Jurkat, Clone E6-1 (cell line): ENCODE measurements around the gene RHCE.
"Not testable (repeated sequence)": the region's sequence is repeated elsewhere in the genome, so short reads cannot be mapped to it uniquely, and the experiment has no call there.

Experiments used
- DNase-seq: peaks from one replicate; pipeline ENCODE4 v3.0.0-alpha.2; 2011; ENCODE audit warnings: low read depth, low spot score
- H3K4me3 ChIP-seq: 2 replicates; pipeline ENCODE4 v1.5.1; 2011; ENCODE audit warnings: mild to moderate bottlenecking, low read length, control low read depth, moderate library complexity

The RHCE gene

DNA sequence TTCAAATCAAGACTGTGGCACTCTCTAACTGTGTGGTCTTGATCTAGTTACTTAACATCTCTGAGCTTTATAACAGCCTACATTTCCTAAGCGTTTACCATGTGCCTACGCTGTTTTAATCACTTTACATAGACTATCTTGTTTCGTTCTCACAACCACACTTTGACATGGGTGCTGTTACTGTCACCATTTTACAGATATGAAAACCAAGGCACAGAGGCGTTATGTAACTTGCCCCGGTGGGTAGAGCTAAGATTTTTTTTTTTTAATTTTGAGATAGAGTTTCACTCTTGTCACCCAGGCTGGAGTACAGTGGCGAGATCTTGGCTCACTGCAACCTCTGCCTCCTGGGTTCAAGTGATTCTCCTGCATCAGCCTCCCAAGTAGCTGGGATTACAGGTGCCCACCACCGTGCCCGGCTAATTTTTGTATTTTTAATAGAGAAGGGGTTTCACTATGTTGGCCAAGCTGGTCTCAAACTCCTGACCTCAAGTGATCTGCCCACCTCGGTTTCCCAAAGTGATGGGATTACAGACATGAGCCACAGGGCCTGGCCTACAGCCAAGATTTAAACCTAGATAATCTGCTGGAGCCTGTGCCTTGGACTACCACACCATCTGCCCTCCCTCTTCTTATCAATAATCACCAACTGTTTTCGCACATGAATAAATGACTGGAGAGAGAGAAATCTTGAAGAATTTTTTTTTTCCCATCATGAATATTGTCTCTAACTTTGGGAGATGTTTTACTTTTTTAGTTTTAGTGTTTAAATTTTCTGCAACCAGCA lies 10.8 kb downstream of the RHCE start:
- DNase-seq, H3K4me3 ChIP-seq: not testable (repeated sequence)

DNA sequence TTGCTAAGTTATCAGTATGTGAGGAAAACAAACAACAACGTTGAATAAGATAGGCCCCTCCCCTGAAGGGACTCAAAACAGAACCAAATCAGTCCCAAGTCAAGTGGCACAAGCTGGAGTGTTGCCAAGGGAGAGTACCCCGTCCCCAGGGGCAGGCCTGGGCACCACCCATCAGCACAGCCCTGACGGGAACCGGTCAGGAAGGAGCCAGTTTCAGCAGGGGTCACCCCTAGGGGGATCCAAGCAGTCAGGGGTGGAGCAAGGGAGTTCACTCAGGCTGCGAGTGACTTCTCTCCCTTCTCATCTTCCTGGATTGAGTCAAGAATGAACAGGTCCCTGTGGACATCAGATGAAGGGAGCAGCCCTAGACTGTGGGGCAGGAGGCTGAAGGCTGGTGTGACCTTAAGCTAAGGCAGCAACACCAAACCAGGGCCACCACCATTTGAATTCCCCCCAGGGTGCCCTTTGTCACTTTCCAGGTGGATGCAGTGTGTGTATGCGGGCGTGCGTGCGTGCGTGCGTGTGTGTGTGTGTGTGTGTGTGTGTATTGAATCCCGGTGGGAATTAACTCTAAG lies 14.8 kb downstream of the RHCE start:
- not testable (repeated sequence) for H3K4me3 ChIP-seq, DNase-seq

DNA sequence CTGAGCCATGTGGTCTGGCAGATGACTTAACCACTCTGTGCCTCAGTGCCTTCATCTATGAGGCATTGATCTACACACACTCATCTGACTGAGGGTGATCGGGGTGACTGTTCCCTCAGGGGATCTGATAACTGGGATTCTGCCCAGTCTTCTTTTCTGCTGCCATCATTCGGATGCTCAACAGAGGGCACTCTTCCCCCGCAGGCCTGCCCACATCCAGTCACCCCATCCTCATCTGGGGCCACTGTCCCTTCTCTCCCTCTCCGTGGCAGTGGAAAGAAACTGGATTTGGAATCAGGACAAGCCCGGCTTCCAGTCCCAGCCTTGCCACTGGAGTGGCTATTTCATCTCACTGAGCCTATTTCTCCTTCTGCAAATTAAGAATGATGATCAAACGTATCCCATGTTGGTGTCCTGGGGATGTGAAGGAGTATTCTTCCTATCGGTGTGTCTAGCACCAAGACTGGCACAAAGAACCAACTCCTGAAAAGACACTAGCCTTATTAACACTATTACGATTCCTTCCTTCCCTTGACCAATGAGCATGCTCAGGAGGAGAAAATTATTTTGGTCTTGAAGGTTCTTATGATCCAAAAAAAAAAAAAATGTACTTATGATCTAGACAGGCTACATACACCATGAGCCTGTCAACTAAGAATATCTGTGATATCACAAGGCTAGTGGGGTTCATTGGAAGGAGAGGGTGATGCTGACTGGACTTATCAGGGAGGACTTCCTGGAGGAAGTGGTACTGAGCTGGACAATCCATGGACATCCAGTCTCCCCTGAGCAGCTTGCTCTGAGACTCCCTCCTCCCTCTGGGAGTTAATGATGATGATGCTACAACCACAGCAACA lies 17.4 kb downstream of the RHCE start:
- not testable (repeated sequence) for H3K4me3 ChIP-seq, DNase-seq

DNA sequence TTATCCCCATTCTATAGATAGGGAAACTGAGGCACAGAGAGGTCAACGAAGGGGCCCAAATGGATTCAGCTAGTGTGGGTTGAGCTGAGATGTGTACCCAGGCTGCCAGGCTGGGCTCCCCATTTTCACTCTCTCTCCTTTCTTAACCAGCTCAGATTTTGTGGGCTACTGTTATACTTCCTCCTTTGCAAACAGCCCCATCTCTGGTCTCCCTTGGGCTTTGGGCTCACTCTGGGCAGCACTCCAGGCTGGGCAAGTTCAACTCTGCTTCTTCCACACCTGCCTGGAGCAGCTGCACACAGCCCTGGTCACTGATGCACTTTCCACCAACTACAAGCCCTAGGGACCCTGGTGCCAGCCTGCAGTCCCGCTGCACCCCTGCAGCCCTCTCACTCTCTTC lies 22.5 kb downstream of the RHCE start:
- not testable (repeated sequence) for DNase-seq, H3K4me3 ChIP-seq

DNA sequence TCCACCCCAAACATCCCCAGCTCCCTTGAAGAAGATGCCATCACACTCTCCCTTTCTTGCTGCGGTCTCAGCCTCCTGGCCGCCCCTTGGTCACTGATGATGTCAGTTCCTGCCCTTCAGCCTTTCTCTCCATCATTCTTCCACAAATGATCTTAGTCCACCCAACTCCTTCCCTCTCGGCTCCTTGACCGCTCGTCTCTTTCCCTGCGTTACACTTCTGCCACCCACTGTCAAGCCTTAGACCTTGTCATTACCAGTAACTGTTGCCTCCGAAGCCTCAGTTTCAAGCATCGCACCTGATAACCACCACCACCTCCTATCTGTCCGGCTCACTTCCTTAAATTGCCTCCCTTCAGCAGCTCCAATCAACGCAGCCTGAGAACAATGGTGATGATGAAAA lies 23.1 kb downstream of the RHCE start:
- not testable (repeated sequence) for H3K4me3 ChIP-seq, DNase-seq

DNA sequence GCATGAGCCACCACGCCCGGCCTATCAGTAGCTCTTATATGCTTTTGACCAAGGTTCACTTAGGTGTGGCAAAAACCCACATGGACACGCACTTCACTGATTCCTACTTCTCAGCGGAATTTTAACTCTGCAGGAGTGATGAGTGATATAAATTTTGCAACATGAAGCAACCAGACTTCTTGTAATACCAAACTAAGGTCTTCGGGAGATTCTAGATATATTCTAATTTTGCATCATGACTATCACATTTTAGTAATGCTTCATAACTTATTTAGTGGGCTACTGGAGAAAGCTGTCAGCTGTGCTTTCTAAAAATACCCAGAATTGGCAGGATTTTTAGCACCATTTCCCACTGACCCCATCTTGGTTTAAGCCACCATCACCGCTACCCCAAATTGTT lies 27.8 kb downstream of the RHCE start:
- DNase-seq: no peak
- no peak overlapping the region for H3K4me3 ChIP-seq

DNA sequence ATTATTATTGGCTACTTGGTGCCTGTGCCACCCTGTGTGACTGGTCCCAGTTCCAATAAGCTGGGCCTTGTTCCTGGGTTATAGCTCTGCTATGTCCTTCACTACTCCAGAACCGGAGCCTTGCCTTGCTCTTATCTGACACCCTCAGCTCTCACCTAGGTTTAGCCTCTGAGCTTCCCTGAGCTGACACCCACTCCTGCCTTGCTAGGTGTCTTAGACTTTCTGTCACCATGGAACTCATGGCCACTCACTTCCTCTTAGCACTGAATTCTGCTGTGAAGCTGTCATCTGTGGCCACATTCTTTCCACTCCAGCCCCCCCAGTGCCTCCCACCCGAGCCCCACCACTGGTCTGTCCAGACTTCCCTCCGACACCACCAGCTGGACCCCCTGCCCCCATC lies 30.9 kb downstream of the RHCE start:
- not testable (repeated sequence) for DNase-seq, H3K4me3 ChIP-seq

DNA sequence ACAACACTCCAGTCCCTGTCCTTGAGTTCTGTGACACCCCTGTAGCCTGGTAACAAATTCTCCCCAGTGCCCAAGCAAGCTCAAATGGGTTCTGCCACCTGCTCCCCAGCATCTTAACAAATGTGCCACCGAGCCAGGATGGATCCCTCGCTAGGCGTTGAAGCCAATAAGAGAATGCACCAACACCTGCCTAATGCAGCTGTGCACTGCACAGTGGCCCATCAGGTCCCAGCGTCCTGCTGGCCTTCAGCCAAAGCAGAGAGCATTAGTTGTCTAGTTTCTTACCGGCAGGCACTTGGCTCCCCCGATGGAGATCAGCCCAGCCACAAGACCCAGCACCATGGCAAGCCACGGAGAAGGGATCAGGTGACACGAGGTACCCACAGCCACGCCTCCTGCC lies 31.9 kb downstream of the RHCE start:
- not testable (repeated sequence) for H3K4me3 ChIP-seq, DNase-seq

DNA sequence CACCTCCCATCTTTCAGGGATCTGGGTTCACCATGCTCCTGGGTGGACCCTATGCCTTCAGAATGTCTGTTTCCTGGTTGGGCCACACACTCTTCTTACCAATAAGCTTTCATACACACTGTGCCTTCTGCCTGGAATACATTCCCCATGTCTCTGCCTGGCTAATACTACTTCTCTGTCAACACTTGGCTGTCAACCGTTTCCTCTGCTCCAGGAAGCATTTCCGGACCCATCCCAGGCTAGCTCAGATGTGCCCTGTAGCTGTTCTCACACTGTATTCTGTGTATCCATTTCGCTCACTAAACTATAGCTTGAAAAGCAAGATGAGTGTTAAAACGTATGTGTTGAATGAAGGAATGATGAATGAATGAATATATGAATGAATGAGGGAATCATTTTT lies 33.5 kb downstream of the RHCE start:
- H3K4me3 ChIP-seq, DNase-seq: not testable (repeated sequence)

DNA sequence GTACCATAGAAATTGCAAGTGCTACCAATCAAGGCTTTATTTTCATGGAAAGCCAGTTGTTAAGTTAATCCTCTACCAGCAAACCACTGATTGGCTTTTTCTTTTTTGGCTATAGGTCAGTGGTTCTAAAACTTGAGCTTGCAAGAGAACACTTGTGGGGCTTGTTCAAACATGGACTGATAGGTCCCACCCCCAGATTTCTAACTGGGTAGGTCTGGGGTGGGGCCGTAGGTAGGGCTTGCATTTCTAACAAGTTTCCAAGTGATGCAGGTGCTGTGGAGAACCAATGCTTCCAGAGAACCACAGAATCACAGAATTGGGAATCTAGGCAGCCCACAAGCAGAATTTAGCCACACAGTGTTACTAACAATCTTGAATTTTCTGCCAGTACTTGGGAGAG lies 36.8 kb downstream of the RHCE start:
- not testable (repeated sequence) for DNase-seq, H3K4me3 ChIP-seq

DNA sequence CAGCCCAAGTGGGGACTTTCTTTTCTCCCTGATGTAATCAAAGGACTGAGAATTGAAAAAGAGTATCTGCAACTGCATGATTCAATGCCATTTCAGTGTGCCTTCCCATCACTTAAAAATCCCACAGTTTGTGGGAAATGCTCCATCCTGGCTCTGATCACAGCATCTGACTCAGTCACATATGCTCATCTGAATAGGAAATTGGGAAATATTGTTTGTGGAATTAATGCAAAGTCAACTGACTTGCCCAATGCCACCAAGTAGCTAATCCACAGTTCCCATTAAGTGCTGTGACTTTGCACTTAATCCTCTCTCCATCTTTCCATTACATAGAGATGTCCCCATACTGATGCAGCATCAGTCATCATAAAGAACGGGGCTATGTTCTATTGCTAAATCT lies 37.5 kb downstream of the RHCE start:
- H3K4me3 ChIP-seq, DNase-seq: not testable (repeated sequence)

DNA sequence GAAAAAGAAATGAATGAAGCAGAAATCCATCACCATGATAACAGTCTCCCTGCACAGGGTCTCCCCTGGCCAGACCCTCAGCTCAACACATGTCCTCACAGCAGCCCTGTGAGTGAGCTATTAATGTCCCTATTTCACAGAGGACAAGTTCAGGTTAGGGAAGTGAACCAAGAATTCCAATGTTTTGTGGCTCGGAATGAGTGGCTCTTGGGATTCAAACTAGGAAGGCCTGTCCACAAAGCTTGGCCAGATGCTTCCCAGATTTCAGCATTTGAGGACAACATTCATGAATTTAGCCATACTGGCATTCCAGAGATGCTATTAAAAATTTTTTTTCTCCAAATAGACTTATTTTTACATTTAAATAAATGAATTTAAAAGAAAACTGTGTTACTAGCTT lies 38.1 kb downstream of the RHCE start:
- not testable (repeated sequence) for H3K4me3 ChIP-seq, DNase-seq

DNA sequence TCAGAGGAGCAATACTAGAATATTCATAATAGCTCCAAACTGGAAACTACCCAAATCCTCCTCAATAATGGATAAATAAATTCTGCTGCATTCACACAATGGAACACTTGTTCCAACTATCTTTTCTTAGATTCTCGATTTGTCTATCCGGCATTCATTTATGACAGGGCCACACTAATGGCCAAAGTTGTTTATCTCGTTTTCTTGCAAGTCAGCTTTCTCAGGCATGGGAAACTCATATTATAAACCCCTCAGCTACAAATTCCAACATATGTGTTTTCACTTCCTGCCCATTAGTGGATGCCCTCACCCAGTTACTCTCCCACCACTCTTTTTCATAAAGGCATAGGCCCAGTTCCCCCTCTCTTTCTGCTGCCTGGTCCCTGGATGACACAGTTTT lies 42.3 kb downstream of the RHCE start:
- DNase-seq, H3K4me3 ChIP-seq: not testable (repeated sequence)

DNA sequence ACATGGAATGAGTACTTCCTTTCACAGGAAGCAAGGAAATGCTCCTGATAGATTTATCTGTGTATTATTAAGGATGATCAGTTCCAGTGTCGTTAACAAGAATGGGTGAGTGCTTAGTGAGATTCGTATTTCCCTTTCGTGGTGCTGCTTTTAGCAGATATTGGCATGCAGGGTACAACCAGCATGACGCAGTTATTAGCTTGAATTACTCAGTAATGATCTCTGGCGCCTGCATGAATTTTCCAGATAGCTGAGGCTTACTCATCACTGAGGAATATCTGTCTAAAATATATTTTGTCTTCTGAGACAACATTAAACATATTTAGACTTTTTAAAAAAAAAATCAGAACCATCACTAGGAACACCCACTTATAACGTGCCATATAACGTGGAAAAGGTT lies 48.9 kb downstream of the RHCE start:
- DNase-seq, H3K4me3 ChIP-seq: not testable (repeated sequence)

DNA sequence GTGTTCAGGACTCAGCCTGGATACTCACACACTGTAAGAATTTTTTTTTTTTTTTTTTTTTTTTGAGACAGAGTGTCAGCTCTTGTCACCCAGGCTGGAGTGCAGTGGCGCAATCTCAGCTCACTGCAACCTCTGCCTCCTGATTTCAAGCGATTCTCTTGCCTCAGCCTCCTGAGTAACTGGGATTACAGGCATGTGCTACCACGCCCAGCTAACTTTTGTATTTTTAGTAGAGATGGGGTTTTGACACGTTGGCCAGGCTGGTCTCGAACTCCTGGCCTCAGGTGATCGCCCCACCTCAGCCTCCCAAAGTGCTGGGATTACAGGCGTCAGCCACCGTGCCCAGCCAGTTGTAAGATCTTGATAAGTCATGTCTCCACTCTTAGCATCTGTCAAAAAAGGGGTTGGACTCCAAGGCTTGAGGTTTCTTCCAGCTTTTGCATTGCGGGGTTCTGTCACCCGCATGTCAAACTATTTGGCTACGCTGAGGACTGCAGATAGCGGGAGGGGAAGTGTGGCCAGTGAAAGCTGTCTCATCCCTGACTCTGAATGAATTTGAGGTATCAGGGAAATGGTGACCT lies 50.8 kb downstream of the RHCE start:
- not testable (repeated sequence) for H3K4me3 ChIP-seq, DNase-seq

DNA sequence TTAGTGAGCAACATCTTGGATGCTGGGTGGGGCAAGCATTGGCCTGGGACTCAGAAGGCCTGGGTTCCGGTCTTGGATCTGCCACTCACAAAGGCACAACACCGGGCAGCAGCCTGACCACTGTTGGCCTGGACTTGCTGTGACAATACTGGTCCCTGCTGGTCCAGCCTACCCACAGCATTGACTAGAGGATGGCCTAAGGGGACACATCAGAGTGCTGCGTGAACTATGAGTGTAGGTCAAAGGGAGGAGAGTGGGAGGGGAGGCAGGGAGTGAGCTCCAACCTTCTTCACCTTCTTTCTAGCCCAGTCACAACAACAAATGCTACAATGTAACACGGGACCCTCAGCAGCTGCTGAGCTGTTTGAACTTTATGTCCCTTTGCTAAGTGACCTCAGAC lies 51.4 kb downstream of the RHCE start:
- H3K4me3 ChIP-seq: no peak overlapping the region
- no peak for DNase-seq

DNA sequence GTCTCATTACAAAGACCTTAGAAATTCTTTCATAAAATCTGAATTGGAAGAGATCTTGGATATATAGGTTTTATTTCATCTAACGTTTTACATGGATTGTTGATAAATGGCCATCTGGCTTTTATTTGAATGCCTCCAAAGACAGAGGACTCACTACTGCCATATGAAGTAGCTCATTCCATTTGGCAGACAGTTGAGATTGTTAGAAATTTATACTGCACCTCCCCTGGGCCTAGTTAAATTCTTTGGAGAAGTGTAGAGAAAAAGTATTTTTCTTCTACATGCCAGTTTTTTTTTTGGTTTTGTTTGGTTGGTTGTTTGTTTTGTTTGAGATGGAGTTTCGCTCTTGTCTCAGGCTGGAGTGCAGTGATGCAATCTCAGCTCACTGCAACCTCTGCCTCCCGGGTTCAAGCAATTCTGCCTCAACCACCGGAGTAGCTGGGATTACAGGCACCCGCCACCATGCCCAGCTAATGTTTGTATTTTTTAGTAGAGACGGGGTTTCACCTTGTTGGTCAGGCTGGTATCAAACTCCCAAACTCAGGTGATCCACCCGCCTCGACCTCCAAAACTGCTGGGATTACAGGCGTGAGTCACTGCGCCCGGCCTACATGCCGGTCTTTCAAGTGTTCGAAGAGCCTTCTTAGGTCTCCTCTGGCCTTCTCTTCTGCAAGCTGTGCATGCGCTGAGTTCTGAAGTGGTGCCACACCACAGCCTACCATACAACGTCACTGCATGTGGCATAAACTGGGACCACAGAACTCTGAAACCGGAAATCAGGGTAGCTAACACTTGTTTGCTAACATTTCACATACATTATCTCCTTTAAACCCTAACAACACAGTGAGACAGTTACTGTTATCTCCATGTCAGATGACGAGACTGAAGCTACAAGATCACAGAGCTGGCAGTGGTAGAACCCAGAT lies 57.7 kb downstream of the RHCE start:
- H3K4me3 ChIP-seq, DNase-seq: not testable (repeated sequence)

DNA sequence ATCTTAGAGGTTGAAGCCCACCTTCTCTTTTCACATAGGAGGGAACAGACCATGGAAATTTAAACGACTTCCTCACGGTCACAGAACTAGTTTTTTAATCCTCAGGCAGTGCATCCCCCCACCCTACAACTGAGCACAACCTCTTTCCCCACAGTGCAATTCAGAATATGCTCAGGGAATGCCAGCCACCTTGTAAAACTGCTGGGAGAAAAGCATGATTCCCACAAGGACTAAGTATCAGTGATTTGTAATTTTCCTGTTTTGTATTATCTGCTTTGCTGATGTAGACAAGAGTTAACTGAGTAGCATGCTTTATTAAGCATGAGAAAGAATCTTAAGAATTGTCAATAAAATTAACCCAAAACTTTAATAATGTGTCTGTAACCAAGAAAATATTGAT lies 58.7 kb downstream of the RHCE start:
- H3K4me3 ChIP-seq: no peak overlapping the region
- DNase-seq: no peak
